IPS DF 19.7 (cell line): ENCODE results near the gene ODR4.
"Not testable (repeated sequence)": the region's sequence is repeated elsewhere in the genome, so short reads cannot be mapped to it uniquely, and the experiment has no call there.

Source experiments
- DNase-seq: peaks from one replicate; pipeline ENCODE4 v3.0.0-alpha.2; 2013; ENCODE audit warnings: low read depth, low spot score

Gene ODR4

DNA sequence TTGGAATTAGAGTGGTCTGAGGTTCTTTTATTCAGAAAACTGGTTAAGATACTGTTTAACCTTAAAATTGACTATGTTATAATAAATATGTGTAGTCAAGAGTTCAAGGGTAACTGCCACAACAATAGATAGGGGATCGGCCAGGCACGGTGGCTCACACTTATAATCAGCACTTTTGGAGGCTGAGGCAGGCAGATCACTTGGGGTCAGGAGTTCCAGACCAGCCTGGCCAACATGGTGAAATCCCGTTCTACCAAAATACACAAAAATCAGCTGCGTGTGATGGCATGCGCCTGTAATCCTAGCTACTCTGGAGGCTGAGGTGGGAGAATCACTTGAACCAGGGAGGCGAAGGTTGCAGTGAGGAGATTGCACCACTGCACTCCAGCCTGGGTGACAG is 45.8 kb downstream of the ODR4 start:
- no peak for DNase-seq

GRCh38 chr1:186424539-186424938 is 48.9 kb downstream of the ODR4 start:
- no peak for DNase-seq

DNA sequence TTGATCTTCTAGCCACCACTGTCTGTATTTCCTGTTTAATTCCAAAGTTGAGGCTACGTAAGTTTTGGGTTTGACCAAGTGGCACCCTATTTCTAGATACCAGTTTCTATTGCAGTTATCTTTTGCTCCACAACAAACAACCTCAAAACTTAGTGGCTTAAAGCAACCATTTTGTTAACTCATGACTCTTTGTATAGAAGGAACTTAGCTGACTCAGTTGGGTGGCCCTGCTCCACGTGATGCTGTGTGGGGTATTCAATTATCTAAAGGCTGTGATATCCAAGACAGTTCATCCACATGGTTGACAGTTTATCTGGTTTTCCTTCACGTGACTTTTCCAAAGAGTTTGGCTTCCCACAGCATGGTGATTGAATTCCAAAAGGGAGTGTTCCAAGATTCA is 50.5 kb downstream of the ODR4 start:
- no peak for DNase-seq

DNA sequence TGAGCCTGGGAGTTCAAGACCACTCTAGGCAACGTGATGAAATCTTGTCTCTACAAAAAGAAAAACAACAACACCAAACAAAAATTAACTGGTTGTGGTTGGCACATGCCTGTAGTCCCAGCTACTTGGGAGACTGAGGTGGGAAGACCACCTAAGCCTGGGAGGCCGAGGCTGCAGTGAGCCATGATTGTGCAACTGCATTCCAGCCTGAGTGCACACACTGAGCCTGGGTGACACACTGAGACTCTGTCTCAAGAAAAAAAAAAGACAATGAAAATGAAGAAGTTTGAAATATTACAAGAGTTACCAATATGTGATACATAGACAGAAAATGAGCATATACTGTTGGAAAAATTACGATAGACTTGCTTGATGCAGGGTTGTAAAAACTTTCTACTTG is 53.4 kb downstream of the ODR4 start:
- no peak for DNase-seq

DNA sequence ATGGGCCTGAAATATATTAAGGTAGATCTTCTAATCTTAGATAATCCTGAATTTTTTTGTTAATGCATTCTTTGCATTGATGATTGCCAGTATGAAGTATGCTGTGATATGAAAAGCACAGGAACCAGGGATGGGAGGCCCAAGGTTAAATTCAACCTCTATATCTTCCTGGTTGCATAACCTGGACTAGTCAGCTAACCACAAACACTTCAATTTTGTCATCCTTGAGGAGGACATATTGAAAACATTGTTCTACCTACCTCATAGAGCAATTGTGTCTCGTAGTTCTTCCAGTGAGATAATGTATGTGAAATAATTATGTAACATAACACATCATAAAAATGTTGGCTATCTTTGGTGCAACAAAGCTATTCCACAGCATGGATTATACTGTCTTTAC is 59.7 kb downstream of the ODR4 start:
- no peak for DNase-seq

- DNase-seq: no peak
Observed at GRCh38 chr1:186438567-186438966, 62.9 kb downstream of the ODR4 start.

DNA sequence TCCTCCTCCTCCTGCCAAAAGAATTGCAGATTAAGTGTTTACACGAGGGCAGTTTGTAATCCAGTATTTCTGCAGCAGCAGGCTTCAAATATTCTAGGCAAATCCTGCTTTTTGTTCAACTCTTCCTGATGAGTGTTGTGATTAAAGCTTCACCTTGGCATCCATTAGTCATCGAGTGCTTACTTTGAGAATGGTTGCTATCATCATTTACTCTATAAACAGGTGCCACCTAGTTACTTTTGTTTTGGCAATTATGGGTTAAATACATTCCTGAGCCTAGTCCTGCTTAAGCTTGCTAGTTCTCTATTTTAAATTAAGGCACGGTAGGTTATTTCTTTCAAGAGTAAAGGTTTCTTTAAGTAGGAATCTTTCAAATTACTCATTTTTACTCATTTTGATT is 64.9 kb downstream of the ODR4 start:
- DNase-seq: no peak

DNA sequence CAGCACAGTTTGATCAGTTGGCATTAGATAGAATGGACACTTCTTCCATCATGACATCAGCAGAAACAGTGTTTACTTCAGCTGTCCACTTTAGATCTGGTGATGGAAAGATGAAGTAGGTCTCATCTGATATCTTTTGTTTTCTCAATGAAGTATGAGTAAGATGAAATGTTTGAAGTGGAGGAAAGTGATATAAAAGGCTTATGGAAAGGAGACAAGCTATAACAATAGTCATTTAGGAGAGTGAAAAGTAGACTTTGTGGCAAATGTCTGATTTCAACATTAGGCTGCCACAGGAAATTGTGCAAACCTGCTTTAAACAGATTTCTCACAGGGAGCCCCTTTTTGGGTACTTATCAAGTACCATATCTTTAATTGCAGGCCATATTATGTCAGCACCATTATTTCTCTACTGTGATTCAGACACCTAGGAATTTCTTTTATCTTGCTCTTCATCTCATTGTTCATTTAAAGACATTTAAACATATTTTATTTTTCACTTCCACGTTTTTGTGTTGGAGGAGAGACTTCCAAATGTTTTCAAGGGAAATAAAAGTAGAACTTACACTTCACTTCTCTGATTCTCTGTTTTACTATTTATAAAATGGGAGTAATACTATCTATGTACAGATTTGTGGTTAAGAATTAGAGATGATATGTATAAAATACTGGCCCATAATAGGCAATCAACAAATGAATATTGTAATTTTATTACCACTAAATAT is 67.2 kb downstream of the ODR4 start:
- no peak for DNase-seq

DNA sequence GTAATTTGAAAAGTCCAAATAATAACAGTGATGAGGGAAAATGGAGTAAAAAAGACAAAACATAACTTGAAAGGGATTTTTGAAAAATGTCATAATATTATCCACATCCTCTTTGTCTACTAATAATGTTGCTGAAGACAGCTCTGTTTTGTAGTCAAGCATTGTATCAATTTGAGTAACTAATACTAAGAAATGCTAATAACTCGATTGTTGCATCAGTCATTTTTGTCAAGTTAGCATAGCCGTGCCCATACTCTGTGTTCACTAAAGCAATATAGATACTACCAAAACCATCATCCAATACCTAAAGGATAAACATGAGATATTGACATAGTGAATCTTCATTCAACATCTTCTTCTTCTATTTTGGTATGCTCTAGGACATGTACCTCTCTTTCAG is 68.0 kb downstream of the ODR4 start:
- no peak for DNase-seq

GRCh38 chr1:186446152-186446551 is 70.5 kb downstream of the ODR4 start:
- no peak for DNase-seq

GRCh38 chr1:186454981-186455380 is 79.3 kb downstream of the ODR4 start:
- no peak for DNase-seq

GRCh38 chr1:186456729-186457255 is 81.2 kb downstream of the ODR4 start:
- no peak for DNase-seq

DNA sequence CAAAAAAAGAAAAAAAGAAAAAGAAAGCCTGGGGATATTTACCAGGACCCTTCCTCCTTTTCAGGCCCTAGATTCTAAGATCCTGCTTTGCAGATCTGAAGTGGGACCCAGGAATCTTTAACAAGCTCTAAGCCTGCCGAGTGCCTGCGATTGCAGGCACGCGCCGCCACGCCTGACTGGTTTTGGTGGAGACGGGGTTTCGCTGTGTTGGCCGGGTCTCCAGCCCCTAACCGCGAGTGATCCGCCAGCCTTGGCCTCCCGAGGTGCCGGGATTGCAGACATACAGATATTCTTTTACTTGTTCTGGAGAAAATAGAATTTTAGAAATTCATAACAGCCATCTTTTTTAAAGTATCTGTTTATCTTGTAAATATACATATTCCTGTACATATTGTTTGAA is 83.5 kb downstream of the ODR4 start:
- DNase-seq: not testable (repeated sequence)

- DNase-seq: no peak
Observed at GRCh38 chr1:186461014-186461413, 85.4 kb downstream of the ODR4 start, which contains the start of gene PDC. TSS of gene PDC (minus strand) at chr1:186461114. CDS start at chr1:186449459, 11,655 bp downstream.

GRCh38 chr1:186463511-186463910 is 87.9 kb downstream of the ODR4 start:
- peak; percentile 30 for DNase-seq

DNA sequence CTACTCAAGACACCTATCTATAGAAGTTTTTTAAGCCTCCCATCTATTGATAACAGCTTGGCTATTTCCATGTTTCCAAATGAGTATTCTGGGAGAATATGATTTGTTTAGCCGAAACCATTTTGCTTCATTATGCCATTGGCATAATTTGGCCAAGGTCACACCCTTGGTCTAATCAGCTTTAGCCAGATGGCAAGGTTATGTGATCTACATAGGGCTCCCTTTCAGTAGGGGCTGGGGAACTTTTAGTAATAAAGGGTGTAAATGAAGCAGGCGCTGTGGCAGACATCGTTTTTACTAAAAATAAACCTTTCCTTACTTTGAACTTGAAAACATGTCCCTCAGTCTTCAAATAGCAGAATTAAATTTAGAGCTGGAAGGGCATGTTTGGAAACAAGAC is 88.3 kb downstream of the ODR4 start:
- DNase-seq: no peak

GRCh38 chr1:186465491-186465890 is 89.9 kb downstream of the ODR4 start:
- DNase-seq: not testable (repeated sequence)

DNA sequence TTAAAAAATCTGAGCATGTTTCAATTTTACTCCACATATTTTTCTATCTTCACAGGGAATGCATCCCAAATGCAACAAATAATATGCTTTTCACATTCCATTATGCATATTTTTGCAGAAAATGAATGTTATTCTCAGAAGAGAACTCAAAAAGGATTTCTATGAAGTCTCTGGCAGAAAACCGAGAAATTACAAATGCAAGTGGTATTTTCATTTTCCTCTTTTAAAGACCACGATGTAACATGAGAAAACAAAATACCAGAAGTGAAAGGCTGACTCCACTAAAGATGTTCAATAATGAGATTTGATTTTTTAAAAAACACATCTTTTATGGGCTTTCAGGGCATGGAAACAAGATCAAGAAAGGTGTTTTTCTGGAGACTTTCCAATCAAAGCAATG is 90.3 kb downstream of the ODR4 start:
- no peak for DNase-seq
